ENCODE measurements around the gene PLXNB2. TPM values are rescaled to one million over a fixed set of nuclear protein-coding genes. Genes with fewer than 3 reads are reported as not detected.
A peak's percentile ranks its signal among the peaks of the same experiment; 100 is the strongest.

PLXNB2 gene
- total RNA-seq, 1 donor from 2014 or later: 20.6 TPM

DNA sequence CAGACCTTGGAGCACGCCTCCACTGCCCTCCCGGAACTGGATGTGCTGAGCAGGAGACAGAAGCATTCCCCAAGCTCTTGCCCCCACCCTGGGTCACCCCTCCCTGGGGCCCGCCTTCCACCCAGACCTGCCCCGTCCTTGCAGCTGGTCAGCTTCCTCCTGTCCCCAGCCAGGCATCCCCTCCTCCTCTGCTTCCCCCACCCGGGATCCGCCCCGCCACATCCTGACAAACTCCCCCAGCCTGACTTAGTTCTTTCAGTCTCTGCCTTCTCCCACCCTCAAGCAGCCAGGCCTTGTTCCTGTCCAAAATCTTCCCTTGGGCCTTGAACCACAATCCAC lies 1.1 kb upstream of the PLXNB2 start:
- Mint-ChIP-seq H3K4me3 (peak overlapping the region; percentile 62), H3K36me3 (ENCODE audit: low read depth) (no peaks in the 10 kb centered on the region)

DNA sequence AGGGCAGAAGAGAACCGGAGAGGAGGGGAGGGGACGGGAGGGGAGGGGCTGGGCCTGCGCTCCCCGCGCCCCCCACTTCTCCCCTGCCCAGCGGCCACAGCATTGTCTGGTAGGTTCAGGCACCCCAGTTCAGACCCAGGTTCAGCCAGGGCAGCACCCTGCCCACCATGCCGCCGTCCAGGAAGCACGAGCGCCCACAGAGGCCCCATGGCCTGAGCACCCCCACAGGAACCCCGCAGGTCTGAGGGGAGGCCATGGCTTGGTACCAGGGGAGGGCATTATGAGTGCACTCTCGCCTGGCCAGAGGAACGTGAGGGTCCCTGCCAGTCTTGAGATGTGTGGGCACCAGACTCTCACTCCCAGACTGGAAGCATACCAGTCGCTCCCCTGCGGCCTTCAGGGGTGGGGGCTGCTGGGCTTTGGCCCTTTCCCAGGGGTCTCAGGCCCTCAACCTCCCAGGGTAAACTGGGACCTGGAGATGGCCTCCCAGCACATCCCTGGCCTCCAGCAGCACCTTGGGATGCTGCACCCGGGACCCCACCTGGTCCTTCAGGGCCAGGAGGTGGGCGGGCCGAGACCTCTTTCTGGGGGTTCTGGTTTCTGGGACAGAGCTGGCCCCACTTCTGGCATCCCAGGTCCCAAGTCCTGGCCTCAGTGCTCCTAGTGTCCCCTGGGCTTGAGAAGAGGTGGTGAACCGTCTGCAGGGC lies 597 bp upstream of the PLXNB2 start:
- H3K27ac Mint-ChIP-seq: no peak overlapping the region
- no peak overlapping the region for H3K4me3 Mint-ChIP-seq
- DNase-seq (no peak), ATAC-seq (ENCODE audit: low read depth) (no peak)
- H3K4me1 Mint-ChIP-seq: peaks cover 43% of the 10 kb centered on the region
- no peaks in the 10 kb centered on the region for H3K9me3 Mint-ChIP-seq
- no peaks in the 10 kb centered on the region for H3K27me3 Mint-ChIP-seq
- POLR2A ChIA-PET: interaction anchor here (1.0 to 4.9 kb wide), 4 partner anchors 13 to 64 kb away, joined by 3 to 74 read pairs (median 6); partner anchors contain the start of gene TUBGCP6
- CTCF ChIA-PET: interaction anchor here (1.8 kb wide), 1 partner anchor 18 kb away, joined by 5 read pairs; the partner anchor contains the start of gene DENND6B
- no peak for TF ChIP-seq CTCF (IDR thresholded peaks at IDR 0.05)
- intact Hi-C loops (cut with micrococcal nuclease): no loop called here
- H3K36me3 Mint-ChIP-seq (ENCODE audit: low read depth): no peaks in the 10 kb centered on the region

More for the DNA sequence above, 1.1 kb upstream of the PLXNB2 start:
- CTCF ChIA-PET: no interaction called here
- H3K4me1 Mint-ChIP-seq: peaks cover 41% of the 10 kb centered on the region
- no peaks in the 10 kb centered on the region for H3K27me3 Mint-ChIP-seq
- POLR2A ChIA-PET: no interaction called here
- H3K9me3 Mint-ChIP-seq: no peaks in the 10 kb centered on the region
- no peak for ATAC-seq (ENCODE audit: low read depth)
- peak overlapping the region; percentile 57 for H3K27ac Mint-ChIP-seq
- intact Hi-C loops (cut with micrococcal nuclease): no loop called here
- TF ChIP-seq CTCF (IDR thresholded peaks at IDR 0.05): no peak
- DNase-seq: no peak

GRCh38 chr22:50305923-50306566 lies 1.4 kb downstream of the PLXNB2 start:
- CTCF ChIA-PET: interaction anchor here (0.6 to 2.5 kb wide), 4 partner anchors 12 to 30 kb away, joined by 3 to 8 read pairs (median 4); partner anchors contain the start of gene DENND6B
- peak overlapping the region; percentile 63 for H3K27ac Mint-ChIP-seq
- no peaks in the 10 kb centered on the region for H3K9me3 Mint-ChIP-seq
- ATAC-seq (ENCODE audit: low read depth) (peak; percentile 45), DNase-seq (no peak)
- H3K4me3 Mint-ChIP-seq: peak overlapping the region; percentile 78
- intact Hi-C loops (cut with micrococcal nuclease): loop anchor here (1.0 kb wide), 1 partner anchor 8 kb away; no protein-coding TSS in a partner anchor
- H3K4me1 Mint-ChIP-seq: peaks cover 59% of the 10 kb centered on the region
- H3K27me3 Mint-ChIP-seq: peaks cover under 1% of the 10 kb centered on the region
- POLR2A ChIA-PET: interaction anchor here (0.6 to 4.9 kb wide), 10 partner anchors 9 to 381 kb away, joined by 3 to 74 read pairs (median 4); no protein-coding TSS in a partner anchor
- no peak for TF ChIP-seq CTCF (IDR thresholded peaks at IDR 0.05)
- no peaks in the 10 kb centered on the region for H3K36me3 Mint-ChIP-seq (ENCODE audit: low read depth)

DNA sequence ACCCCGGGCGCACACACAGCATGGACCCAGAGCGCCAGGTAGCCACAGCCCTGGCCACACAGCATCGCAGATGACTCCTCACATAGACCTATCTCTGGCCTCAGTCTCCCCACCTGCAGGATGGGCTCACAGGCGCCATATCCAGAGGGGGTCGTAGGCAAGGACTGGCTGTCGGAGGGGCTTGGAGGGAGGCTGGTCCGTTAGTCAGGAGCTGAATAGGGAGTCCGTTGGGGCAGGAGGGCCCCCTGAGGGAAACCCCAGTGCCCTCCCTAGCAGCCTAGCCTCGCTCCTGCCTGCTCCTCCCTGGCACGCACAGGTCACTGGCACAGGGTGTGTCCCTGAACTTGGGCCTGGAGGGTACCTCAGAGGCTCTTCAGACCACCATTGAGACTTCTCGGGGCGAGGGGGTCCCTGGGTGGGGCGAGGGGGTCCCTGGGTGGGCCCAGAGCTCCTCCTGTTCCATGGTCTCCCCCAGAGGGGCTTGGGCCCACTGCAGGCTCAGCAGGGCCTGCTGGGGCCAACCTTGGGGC lies 2.0 kb downstream of the PLXNB2 start:
- POLR2A ChIA-PET: interaction anchor here (0.8 to 4.9 kb wide), 8 partner anchors 9 to 380 kb away, joined by 3 to 74 read pairs (median 4); partner anchors contain the start of gene DENND6B
- peaks cover 63% of the 10 kb centered on the region for H3K4me1 Mint-ChIP-seq
- H3K4me3 Mint-ChIP-seq: peak overlapping the region; percentile 78
- TF ChIP-seq CTCF (IDR thresholded peaks at IDR 0.05): no peak
- ATAC-seq (ENCODE audit: low read depth) (no peak), DNase-seq (no peak)
- no peaks in the 10 kb centered on the region for H3K9me3 Mint-ChIP-seq
- CTCF ChIA-PET: interaction anchor here (0.7 to 2.5 kb wide), 3 partner anchors 11 to 53 kb away, joined by 3 to 8 read pairs (median 3); no protein-coding TSS in a partner anchor
- H3K27ac Mint-ChIP-seq: no peak overlapping the region
- intact Hi-C loops (cut with micrococcal nuclease): loop anchor here (1.0 kb wide), 1 partner anchor 9 kb away; no protein-coding TSS in a partner anchor
- H3K27me3 Mint-ChIP-seq: peaks cover 2% of the 10 kb centered on the region
- no peaks in the 10 kb centered on the region for H3K36me3 Mint-ChIP-seq (ENCODE audit: low read depth)

Measured in activated B cell treated with CpG ODN at 0.5 μM for 24 hours (primary cell).